Mesenchymal stem cell (in vitro differentiated cells and primary cell): Measurements from ENCODE around the gene PUM1.

Source experiments
- DNase-seq: peaks from one replicate; pipeline ENCODE4 v3.0.0-alpha.2; 2013
- H2AFZ ChIP-seq: one replicate; pipeline ENCODE4 v1.6.1; 2013; ENCODE audit warnings: low read depth, mild to moderate bottlenecking, control low read depth, inconsistent platforms, low read length, moderate library complexity
- H2AK5ac ChIP-seq: 2 replicates; pipeline ENCODE4 v1.6.1; 2013; ENCODE audit warnings: low read length, moderate library complexity, mild to moderate bottlenecking, inconsistent platforms; ENCODE audit not compliant: severe bottlenecking
- H2BK120ac ChIP-seq: one replicate; pipeline ENCODE4 v1.6.1; 2013; ENCODE audit warnings: low read depth, mild to moderate bottlenecking, inconsistent platforms, low read length, moderate library complexity
- H2BK12ac ChIP-seq, 2 experiments: one replicate each; pipeline ENCODE4 v1.6.1; 2013; ENCODE audit warnings: inconsistent platforms in 2 of 2, low read length in 2 of 2, mild to moderate bottlenecking in 2 of 2, moderate library complexity in 2 of 2, control low read depth in 1 of 2
- H2BK15ac ChIP-seq: one replicate; pipeline ENCODE4 v1.6.1; 2013; ENCODE audit warnings: mild to moderate bottlenecking, low read depth, inconsistent platforms; ENCODE audit not compliant: poor library complexity, severe bottlenecking
- H2BK5ac ChIP-seq: 2 replicates; pipeline ENCODE4 v1.6.1; 2013; ENCODE audit warnings: low read depth, mild to moderate bottlenecking, low read length, control low read depth, inconsistent platforms; ENCODE audit not compliant: poor library complexity, severe bottlenecking
- H3K14ac ChIP-seq, 2 experiments: one replicate each; pipeline ENCODE4 v1.6.1; 2013; ENCODE audit warnings: inconsistent platforms in 2 of 2, low read length in 2 of 2, control low read depth in 1 of 2, mild to moderate bottlenecking in 1 of 2, moderate library complexity in 1 of 2
- H3K18ac ChIP-seq, 2 experiments: one replicate each; pipeline ENCODE4 v1.6.1; 2013; ENCODE audit warnings: inconsistent platforms in 2 of 2, low read length in 2 of 2, control low read depth in 1 of 2, low read depth in 1 of 2, mild to moderate bottlenecking in 1 of 2
- H3K23ac ChIP-seq, 2 experiments: one replicate each; pipeline ENCODE4 v1.6.1; 2013; ENCODE audit warnings: inconsistent platforms in 2 of 2, low read length in 2 of 2, mild to moderate bottlenecking in 2 of 2, moderate library complexity in 2 of 2, control low read depth in 1 of 2
- H3K27ac ChIP-seq: 2 replicates; pipeline ENCODE4 v1.5.1; 2013; ENCODE audit warnings: mild to moderate bottlenecking, moderate library complexity, low read length, control low read depth, inconsistent platforms; ENCODE audit not compliant: poor library complexity, severe bottlenecking
- H3K27me3 ChIP-seq, 2 experiments: 2 replicates each; pipeline versions ENCODE4 v1.6.1 to v1.7.0; 2013; ENCODE audit warnings: low read length in 2 of 2, mild to moderate bottlenecking in 2 of 2, moderate library complexity in 2 of 2, control low read depth in 1 of 2, inconsistent platforms in 1 of 2; ENCODE audit not compliant: control insufficient read depth in 1 of 2, insufficient read depth in 1 of 2
- H3K36me3 ChIP-seq, 2 experiments: 2 replicates each; pipeline versions ENCODE4 v1.6.1 to v1.7.0; 2013; ENCODE audit warnings: low read length in 2 of 2, control low read depth in 1 of 2, inconsistent platforms in 1 of 2, low read depth in 1 of 2, mild to moderate bottlenecking in 1 of 2; ENCODE audit not compliant: insufficient read depth in 2 of 2, control insufficient read depth in 1 of 2
- H3K4ac ChIP-seq, 2 experiments: one replicate each; pipeline ENCODE4 v1.6.1; 2013; ENCODE audit warnings: inconsistent platforms in 2 of 2, low read length in 2 of 2, mild to moderate bottlenecking in 2 of 2, moderate library complexity in 2 of 2, control low read depth in 1 of 2, low read depth in 1 of 2
- H3K4me1 ChIP-seq: 2 replicates; pipeline ENCODE4 v1.6.1; 2013; ENCODE audit warnings: low read depth, low read length, control low read depth; ENCODE audit not compliant: control insufficient read depth, insufficient read depth
- H3K4me2 ChIP-seq: 2 replicates; pipeline ENCODE4 v1.6.1; 2013; ENCODE audit warnings: low read length, mild to moderate bottlenecking, inconsistent platforms; ENCODE audit not compliant: poor library complexity, severe bottlenecking
- H3K4me3 ChIP-seq, 2 experiments: 2 replicates each; pipeline versions ENCODE4 v1.5.1 to v1.7.0; 2013; ENCODE audit warnings: low read length in 2 of 2, mild to moderate bottlenecking in 2 of 2, control low read depth in 1 of 2, low read depth in 1 of 2; ENCODE audit not compliant: insufficient read depth in 1 of 2
- H3K79me1 ChIP-seq: replicated peaks from 2 replicates; pipeline ENCODE4 v1.6.1; 2013; ENCODE audit warnings: mild to moderate bottlenecking, control low read depth, low read length, inconsistent platforms; ENCODE audit not compliant: poor library complexity, severe bottlenecking
- H3K9ac ChIP-seq: 2 replicates; pipeline ENCODE4 v1.7.0; 2013; ENCODE audit warnings: mild to moderate bottlenecking, low read length, moderate library complexity
- H3K9me3 ChIP-seq: 2 replicates; pipeline ENCODE4 v1.7.0; 2013; ENCODE audit warnings: mild to moderate bottlenecking, low read length; ENCODE audit not compliant: control insufficient read depth
- H4K8ac ChIP-seq: one replicate; pipeline ENCODE4 v1.6.1; 2013; ENCODE audit warnings: inconsistent platforms, mild to moderate bottlenecking, low read length, moderate library complexity
- H4K91ac ChIP-seq: one replicate; pipeline ENCODE4 v1.6.1; 2013; ENCODE audit warnings: mild to moderate bottlenecking, low read length, inconsistent platforms
- WGBS: methylation state at CpG from one replicate; pipeline ENCODE4 v1.1.7; 2013; ENCODE audit warnings: mixed read lengths; 5-methylcytosine and 5-hydroxymethylcytosine counted together

PUM1 gene

GRCh38 chr1:30982937-30983336 is 82.6 kb downstream of the PUM1 start:
- Histone ChIP-seq H2BK12ac (no peak overlapping the region), H3K4me2 (no peak overlapping the region), H3K23ac (no peak overlapping the region), H2BK15ac (no peak overlapping the region), H3K36me3 (peaks cover 13 to 42% of the 10 kb centered on the region in 2 experiments), H2BK5ac (no peak overlapping the region), H3K27me3 (no peaks in the 10 kb centered on the region), H2AFZ (no peak overlapping the region), H3K4me3 (no peak overlapping the region), H3K9me3 (no peaks in the 10 kb centered on the region), H4K91ac (no peak overlapping the region), H3K79me1 (peaks cover 10% of the 10 kb centered on the region), H2AK5ac (no peak overlapping the region), H3K18ac (no peak overlapping the region), H3K9ac (no peak overlapping the region), H3K4me1 (peaks cover 6% of the 10 kb centered on the region), H3K27ac (no peak overlapping the region), H2BK120ac (no peak overlapping the region), H4K8ac (no peak overlapping the region), H3K4ac (no peak overlapping the region), H3K14ac (no peak overlapping the region)
- DNase-seq: peak; percentile 22
- no CpG with 5 or more reads among the region's 1 CpG for WGBS

- H2BK120ac ChIP-seq: no peak overlapping the region
- no peak overlapping the region for H2BK12ac ChIP-seq
- no peak overlapping the region for H3K18ac ChIP-seq
- H3K4me2 ChIP-seq: no peak overlapping the region
- H3K4me3 ChIP-seq: no peak overlapping the region
- H4K91ac ChIP-seq: no peak overlapping the region
- H3K23ac ChIP-seq: no peak overlapping the region
- no peak overlapping the region for H4K8ac ChIP-seq
- H3K36me3 ChIP-seq: peaks cover 13 to 45% of the 10 kb centered on the region in 2 experiments
- H2BK5ac ChIP-seq: no peak overlapping the region
- H3K9me3 ChIP-seq: no peaks in the 10 kb centered on the region
- peaks cover 10% of the 10 kb centered on the region for H3K79me1 ChIP-seq
- peaks cover 6% of the 10 kb centered on the region for H3K4me1 ChIP-seq
- H2AFZ ChIP-seq: no peak overlapping the region
- H3K14ac ChIP-seq: no peak overlapping the region
- H3K9ac ChIP-seq: no peak overlapping the region
- DNase-seq: no peak
- no peak overlapping the region for H2AK5ac ChIP-seq
- no peak overlapping the region for H2BK15ac ChIP-seq
- no peak overlapping the region for H3K27ac ChIP-seq
- H3K27me3 ChIP-seq: no peaks in the 10 kb centered on the region
- H3K4ac ChIP-seq: no peak overlapping the region
Measured at GRCh38 chr1:30982431-30982830, 83.1 kb downstream of the PUM1 start.

GRCh38 chr1:30981172-30981571 is 84.3 kb downstream of the PUM1 start:
- Histone ChIP-seq H2BK5ac (no peak overlapping the region), H3K79me1 (peaks cover 10% of the 10 kb centered on the region), H2BK120ac (no peak overlapping the region), H3K4me3 (no peak overlapping the region), H4K8ac (no peak overlapping the region), H3K4ac (no peak overlapping the region), H2BK12ac (no peak overlapping the region), H3K36me3 (peaks cover 13 to 53% of the 10 kb centered on the region in 2 experiments), H3K9ac (no peak overlapping the region), H3K4me2 (no peak overlapping the region), H3K9me3 (no peaks in the 10 kb centered on the region), H3K18ac (no peak overlapping the region), H3K27ac (no peak overlapping the region), H2AK5ac (no peak overlapping the region), H2AFZ (no peak overlapping the region), H3K23ac (no peak overlapping the region), H3K14ac (no peak overlapping the region), H3K27me3 (no peaks in the 10 kb centered on the region), H4K91ac (no peak overlapping the region), H2BK15ac (no peak overlapping the region), H3K4me1 (peaks cover 6% of the 10 kb centered on the region)
- 98% methylated on average over 6 of the region's 6 CpGs for WGBS
- DNase-seq: no peak

GRCh38 chr1:30977511-30977910 is 88.0 kb downstream of the PUM1 start:
- peaks cover 10 to 71% of the 10 kb centered on the region in 2 experiments for H3K36me3 ChIP-seq
- no peak overlapping the region for H4K91ac ChIP-seq
- H2BK12ac ChIP-seq: no peak overlapping the region
- WGBS: 100% methylated on average over 2 of the region's 2 CpGs
- peaks cover 10% of the 10 kb centered on the region for H3K79me1 ChIP-seq
- no peak overlapping the region for H2AK5ac ChIP-seq
- no peaks in the 10 kb centered on the region for H3K27me3 ChIP-seq
- no peak overlapping the region for H2BK5ac ChIP-seq
- no peak overlapping the region for H2AFZ ChIP-seq
- no peak overlapping the region for H3K4me3 ChIP-seq
- no peak overlapping the region for H2BK15ac ChIP-seq
- no peak overlapping the region for H3K23ac ChIP-seq
- H3K18ac ChIP-seq: no peak overlapping the region
- H3K27ac ChIP-seq: peak overlapping the region; percentile 8
- no peak for DNase-seq
- no peak overlapping the region for H4K8ac ChIP-seq
- H3K4me2 ChIP-seq: no peak overlapping the region
- H2BK120ac ChIP-seq: no peak overlapping the region
- no peak overlapping the region for H3K4ac ChIP-seq
- H3K9ac ChIP-seq: no peak overlapping the region
- H3K4me1 ChIP-seq: peaks cover 15% of the 10 kb centered on the region
- H3K14ac ChIP-seq: no peak overlapping the region
- H3K9me3 ChIP-seq: no peaks in the 10 kb centered on the region
